Mammary epithelial cell (primary cell): ENCODE results near the gene PHLPP1.

Experiments used
- CTCF ChIP-seq, 2 donors: IDR thresholded peaks in 1 of 2; conservative IDR thresholded peaks in 1 of 2; 2 replicates each; pipeline ENCODE4 v1.5.1; 2011 to 2012; ENCODE audit warnings: inconsistent platforms in 2 of 2, low read length in 2 of 2, mild to moderate bottlenecking in 2 of 2, control low read depth in 1 of 2, low read depth in 1 of 2; ENCODE audit not compliant: insufficient read depth in 1 of 2; ENCODE audit errors: extremely low read depth in 1 of 2
- EZH2 ChIP-seq: IDR thresholded peaks from 2 replicates; pipeline ENCODE4 v1.6.1; 2012; ENCODE audit warnings: low read length, inconsistent platforms, borderline replicate concordance

DNA sequence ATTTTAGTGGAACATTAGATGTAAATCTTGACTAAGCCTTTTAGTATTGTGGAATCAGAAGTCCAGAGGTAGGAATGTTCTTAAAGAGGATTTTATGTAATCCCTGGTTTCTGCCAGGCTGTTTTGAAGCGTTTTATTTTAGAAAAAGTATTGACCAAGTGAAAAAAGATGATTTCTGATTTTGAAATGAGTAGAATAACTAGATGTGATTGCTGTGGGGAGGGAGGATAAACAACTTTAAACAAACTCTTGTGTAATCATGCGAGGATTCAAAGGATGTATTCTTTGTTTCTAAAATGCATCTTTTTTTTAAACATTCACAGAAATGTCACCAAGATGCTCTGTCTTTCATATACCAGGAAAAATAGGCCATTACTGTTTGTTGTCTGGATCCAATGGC, 53.9 kb downstream of the PHLPP1 start:
- TF ChIP-seq CTCF (conservative IDR thresholded peaks at IDR 0.05 in 1 of 2, IDR thresholded peaks at IDR 0.05 in 1 of 2; ENCODE audit: extremely low read depth in 1 of 2, insufficient read depth in 1 of 2, low read depth in 1 of 2, low read length in 2 of 2) (no peak), EZH2 (no peak)
